ENCODE measurements around the gene LRP11. TPM values are rescaled to one million over a fixed set of nuclear protein-coding genes. Genes with fewer than 3 reads are reported as not detected.

Gene LRP11
- total RNA-seq, 3 donors from 2014 or later: 30.6 to 44.9 (median 35.8) TPM

- TF ChIP-seq POLR2AphosphoS5 (IDR thresholded peaks at IDR 0.05) (no peak), CTCF (IDR thresholded peaks at IDR 0.05) (no peak), POLR2A (IDR thresholded peaks at IDR 0.05) (no peak)
- H3K4me3 ChIP-seq: no peak overlapping the region
- intact Hi-C loops (cut with DNase I; ENCODE audit: low total_unique reads): no loop called here
Measured at GRCh38 chr6:149885888-149886287, 21.7 kb upstream of the LRP11 start.

GRCh38 chr6:149884617-149885016 is 20.5 kb upstream of the LRP11 start:
- Histone ChIP-seq H3K4me1 (no peaks in the 10 kb centered on the region), H3K4me3 (no peak overlapping the region), H3K9me3 (no peaks in the 10 kb centered on the region), H3K27me3 (no peaks in the 10 kb centered on the region), H3K27ac (no peak overlapping the region), H3K36me3 (no peaks in the 10 kb centered on the region)
- TF ChIP-seq CTCF (IDR thresholded peaks at IDR 0.05): no peak
- no peak for TF ChIP-seq POLR2AphosphoS5 (IDR thresholded peaks at IDR 0.05)
- no peak for TF ChIP-seq POLR2A (IDR thresholded peaks at IDR 0.05)
- intact Hi-C loops (cut with DNase I; ENCODE audit: low total_unique reads): no loop called here
- DNase-seq (ENCODE audit: low spot score in 2 of 2): no peak

More at GRCh38 chr6:149885888-149886287, 21.7 kb upstream of the LRP11 start:
- Histone ChIP-seq H3K27ac (no peak overlapping the region), H3K36me3 (no peaks in the 10 kb centered on the region), H3K4me1 (no peaks in the 10 kb centered on the region), H3K27me3 (no peaks in the 10 kb centered on the region), H3K9me3 (no peaks in the 10 kb centered on the region)
- no peak for DNase-seq (ENCODE audit: low spot score in 2 of 2)

- no peak overlapping the region for H3K4me3 ChIP-seq
- no peaks in the 10 kb centered on the region for H3K36me3 ChIP-seq
- no peak overlapping the region for H3K27ac ChIP-seq
- no peaks in the 10 kb centered on the region for H3K4me1 ChIP-seq
- intact Hi-C loops (cut with DNase I; ENCODE audit: low total_unique reads): no loop called here
- TF ChIP-seq POLR2AphosphoS5 (IDR thresholded peaks at IDR 0.05): no peak
- TF ChIP-seq POLR2A (IDR thresholded peaks at IDR 0.05): no peak
- no peak for TF ChIP-seq CTCF (IDR thresholded peaks at IDR 0.05)
- DNase-seq (ENCODE audit: low spot score in 2 of 2): no peak
- H3K27me3 ChIP-seq: no peaks in the 10 kb centered on the region
- no peaks in the 10 kb centered on the region for H3K9me3 ChIP-seq
Measured at GRCh38 chr6:149884215-149884614, 20.1 kb upstream of the LRP11 start.

- H3K27me3 ChIP-seq: no peaks in the 10 kb centered on the region
- no peak overlapping the region for H3K4me3 ChIP-seq
- H3K9me3 ChIP-seq: no peaks in the 10 kb centered on the region
- H3K27ac ChIP-seq: no peak overlapping the region
- intact Hi-C loops (cut with DNase I; ENCODE audit: low total_unique reads): no loop called here
- no peaks in the 10 kb centered on the region for H3K4me1 ChIP-seq
- no peaks in the 10 kb centered on the region for H3K36me3 ChIP-seq
- TF ChIP-seq CTCF (IDR thresholded peaks at IDR 0.05): no peak
- TF ChIP-seq POLR2AphosphoS5 (IDR thresholded peaks at IDR 0.05): no peak
- TF ChIP-seq POLR2A (IDR thresholded peaks at IDR 0.05): no peak
- no peak for DNase-seq (ENCODE audit: low spot score in 2 of 2)
Measured at GRCh38 chr6:149881860-149882259, 17.7 kb upstream of the LRP11 start.

- TF ChIP-seq CTCF (IDR thresholded peaks at IDR 0.05) (no peak), POLR2AphosphoS5 (IDR thresholded peaks at IDR 0.05) (no peak)
- intact Hi-C loops (cut with DNase I; ENCODE audit: low total_unique reads): no loop called here
- Histone ChIP-seq H3K36me3 (no peaks in the 10 kb centered on the region), H3K9me3 (no peaks in the 10 kb centered on the region), H3K27me3 (no peaks in the 10 kb centered on the region), H3K4me1 (no peaks in the 10 kb centered on the region), H3K27ac (no peak overlapping the region), H3K4me3 (no peak overlapping the region)
- no peak for DNase-seq (ENCODE audit: low spot score in 2 of 2)
Measured at GRCh38 chr6:149881066-149881766, 17.1 kb upstream of the LRP11 start.
